ENCODE data around the gene CDC6.

The CDC6 gene, protein sequence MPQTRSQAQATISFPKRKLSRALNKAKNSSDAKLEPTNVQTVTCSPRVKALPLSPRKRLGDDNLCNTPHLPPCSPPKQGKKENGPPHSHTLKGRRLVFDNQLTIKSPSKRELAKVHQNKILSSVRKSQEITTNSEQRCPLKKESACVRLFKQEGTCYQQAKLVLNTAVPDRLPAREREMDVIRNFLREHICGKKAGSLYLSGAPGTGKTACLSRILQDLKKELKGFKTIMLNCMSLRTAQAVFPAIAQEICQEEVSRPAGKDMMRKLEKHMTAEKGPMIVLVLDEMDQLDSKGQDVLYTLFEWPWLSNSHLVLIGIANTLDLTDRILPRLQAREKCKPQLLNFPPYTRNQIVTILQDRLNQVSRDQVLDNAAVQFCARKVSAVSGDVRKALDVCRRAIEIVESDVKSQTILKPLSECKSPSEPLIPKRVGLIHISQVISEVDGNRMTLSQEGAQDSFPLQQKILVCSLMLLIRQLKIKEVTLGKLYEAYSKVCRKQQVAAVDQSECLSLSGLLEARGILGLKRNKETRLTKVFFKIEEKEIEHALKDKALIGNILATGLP
- 4.3 to 34.6 (median 13.0) reads per million in 17 experiments for total RNA-seq

DNA sequence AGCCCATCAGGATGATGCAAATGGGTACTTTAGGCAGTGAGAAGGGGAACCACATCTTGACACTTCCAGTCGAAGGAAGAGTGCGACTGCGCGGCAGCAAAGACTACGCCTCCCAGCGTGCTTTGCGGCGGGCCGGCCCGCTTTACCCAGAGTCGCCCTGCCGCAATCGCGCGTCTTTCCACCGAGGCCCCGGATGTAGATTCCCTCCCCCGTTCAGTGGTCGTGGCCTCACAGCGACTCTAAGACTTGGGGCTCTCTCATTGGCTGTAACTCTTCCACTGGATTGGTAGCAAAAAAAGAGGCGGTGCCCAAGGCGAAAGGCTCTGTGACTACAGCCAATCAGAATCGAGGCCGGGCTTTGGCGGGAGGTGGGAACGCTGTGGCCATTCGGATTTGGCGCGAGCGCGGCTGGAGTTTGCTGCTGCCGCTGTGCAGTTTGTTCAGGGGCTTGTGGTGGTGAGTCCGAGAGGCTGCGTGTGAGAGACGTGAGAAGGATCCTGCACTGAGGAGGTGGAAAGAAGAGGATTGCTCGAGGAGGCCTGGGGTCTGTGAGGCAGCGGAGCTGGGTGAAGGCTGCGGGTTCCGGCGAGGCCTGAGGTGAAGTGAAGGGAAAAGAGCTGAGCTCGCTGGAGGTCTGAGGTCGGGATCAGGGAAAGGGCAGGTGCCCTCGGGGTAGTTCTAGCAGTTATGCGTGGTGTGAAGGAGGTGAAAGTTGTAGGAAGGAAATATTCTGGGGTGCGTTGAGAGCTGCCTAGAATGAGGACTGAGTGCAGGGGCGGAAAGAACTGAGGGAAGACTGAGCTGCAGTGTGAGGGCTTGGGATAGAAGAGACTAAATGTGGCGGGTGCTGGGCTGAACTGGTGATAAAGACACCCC is at the start of gene CDC6:
CDC6 (plus strand) TSS at position 386 of the 876 bp plus-strand sequence. CDS start 1,542 bp downstream, outside the sequence.
- DNase-seq: peak; percentile 99 to 100 (median 99)

DNA sequence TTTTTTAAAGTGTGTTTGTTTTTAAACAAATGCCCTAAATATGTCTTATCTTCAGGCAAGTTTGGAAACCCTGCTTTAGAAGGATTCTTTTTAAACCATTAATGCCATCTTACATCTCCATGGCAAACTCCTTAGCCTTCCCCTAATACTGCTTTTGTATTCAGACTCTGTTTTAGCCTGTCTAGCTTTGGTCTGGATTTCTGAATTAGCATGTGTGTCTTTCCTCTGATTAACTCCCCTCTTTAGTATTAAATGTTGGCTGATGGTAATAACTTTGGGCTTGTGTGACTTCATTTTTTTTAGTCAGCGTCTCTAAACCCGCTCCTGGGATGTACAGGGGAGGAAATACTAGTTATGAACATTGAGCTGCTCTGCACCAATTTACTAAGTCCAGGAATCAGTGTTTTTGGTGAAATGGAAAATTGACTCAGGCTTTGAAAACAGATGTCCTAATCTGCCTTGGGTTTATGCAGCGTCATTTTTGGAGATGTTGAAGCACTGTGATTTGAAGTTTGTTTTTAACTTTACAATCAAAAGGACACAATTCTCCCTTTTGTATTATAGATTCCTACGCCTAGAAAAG is 46.3 kb upstream of the CDC6 start:
- DNase-seq: no peak

DNA sequence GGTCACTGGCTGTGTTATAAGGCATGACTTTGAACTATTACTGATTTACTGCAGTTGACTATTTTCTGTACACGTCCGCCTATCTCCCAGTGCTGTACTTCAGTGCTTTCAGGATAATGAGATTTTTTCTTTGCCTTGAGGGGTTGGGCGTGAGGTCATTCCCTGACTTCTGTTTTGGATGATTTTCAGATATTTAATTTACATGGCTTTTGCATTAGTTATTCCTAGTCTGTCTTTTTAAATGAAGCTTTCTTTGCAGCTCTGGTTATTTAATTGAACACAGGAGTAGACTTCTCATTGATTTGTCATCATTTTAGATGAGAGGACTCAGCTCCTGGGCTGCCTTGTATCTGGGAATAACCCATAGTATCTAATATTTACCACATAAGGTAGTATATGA is 44.9 kb upstream of the CDC6 start:
- no peak for DNase-seq

DNA sequence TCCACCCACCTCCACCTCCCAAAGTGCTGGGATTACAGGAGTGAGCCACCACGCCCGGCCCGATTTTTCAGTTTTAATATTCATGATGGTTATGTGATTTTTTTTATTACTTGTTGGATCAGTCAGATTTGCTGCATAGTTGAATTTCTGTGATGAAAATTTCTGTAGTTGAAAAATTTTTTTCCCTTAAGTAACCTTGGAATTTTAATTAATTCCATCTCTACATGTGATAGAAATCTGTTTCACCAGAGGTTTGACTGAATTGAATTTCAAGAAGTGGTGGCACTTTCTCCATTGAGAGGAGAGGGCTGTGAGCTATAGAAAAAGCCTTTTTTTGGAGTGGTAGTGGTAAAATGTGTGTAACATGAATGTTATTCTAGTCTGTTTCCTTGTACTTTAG is 43.9 kb upstream of the CDC6 start:
- no peak for DNase-seq

DNA sequence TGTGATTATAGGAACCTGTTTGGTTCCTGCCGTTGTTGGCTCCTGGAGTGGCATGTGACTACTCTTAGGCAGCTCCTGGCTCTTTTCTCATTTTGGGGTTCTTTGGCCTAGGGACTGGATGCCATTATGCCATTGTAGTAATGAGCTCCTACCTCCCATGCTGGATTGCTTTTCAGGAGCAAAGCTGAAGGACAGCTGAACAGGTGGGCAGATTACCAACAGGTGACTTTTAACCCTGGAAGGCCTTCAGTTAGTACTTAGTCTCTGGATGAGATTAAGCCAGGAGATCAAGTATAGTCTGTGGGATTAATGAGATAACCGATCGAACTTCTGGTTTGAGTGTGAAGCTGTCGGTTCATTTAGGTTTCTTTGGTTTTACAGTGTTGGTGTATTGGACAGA is 43.4 kb upstream of the CDC6 start:
- no peak for DNase-seq

DNA sequence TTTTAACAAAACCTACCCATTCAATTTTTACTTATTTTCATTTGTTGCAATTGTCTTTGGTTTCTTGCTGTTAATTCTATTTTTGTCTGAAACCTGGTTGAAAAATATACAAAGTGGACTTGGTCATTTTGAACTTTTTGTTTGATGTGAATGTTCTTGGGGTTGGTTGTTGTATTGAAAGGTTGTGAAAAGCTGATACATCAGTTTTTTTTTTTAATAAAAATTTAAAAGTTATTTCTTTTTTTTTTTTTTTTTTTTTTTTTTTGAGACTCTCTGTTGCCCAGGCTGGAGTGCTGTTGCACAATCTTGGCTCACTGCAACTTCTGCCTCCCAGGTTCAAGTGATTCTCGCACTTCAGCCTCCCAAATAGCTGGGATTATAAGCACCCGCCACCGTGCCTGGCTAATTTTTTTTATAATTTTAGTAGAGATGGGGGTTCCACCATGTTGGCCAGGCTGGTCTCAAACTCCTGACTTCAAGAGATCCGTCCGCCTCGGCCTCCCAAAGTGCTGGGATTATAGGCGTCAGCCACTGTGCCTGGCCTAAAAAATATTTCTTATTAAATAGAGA is 39.7 kb upstream of the CDC6 start:
- DNase-seq: peak; percentile 12 to 41 (median 26)

DNA sequence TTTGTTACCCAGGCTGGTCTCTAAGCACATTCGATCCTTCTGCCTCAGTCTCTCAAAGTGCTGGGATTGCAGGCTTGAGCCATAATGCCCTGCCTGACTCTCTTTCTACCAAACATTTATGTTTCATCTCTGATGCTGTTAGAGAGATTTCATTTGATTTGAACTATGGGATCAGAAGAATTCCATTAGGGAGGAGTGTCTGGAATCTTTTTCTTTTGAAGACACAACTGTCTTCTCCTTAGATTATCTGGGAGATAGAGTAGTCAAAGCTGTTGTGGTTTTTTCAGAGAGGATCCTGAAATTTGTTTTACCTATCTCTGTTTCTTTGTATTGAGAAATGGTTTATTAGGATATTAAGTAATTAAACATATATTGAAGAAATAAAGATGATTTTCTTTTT is 39.2 kb upstream of the CDC6 start:
- DNase-seq: no peak

DNA sequence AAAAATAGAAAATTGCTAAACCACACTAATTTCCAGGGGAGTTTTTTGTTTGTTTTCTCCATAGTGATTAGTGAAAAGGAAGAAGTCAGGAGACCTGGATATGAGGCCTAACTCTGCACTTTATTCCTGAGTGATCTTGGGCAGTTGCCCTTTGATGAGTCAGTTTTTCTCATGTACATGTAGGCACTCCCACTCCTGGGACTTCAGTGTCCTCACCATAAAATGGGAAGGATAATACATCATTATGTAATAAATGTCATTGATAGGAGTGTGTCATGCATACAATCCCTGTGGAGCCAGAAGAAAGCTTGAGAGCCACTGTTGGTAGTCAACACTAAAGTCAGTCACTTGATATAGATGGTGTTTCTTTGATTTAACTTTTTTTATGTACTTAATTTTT is 36.1 kb upstream of the CDC6 start:
- DNase-seq: peak; percentile 68 to 88 (median 74)

DNA sequence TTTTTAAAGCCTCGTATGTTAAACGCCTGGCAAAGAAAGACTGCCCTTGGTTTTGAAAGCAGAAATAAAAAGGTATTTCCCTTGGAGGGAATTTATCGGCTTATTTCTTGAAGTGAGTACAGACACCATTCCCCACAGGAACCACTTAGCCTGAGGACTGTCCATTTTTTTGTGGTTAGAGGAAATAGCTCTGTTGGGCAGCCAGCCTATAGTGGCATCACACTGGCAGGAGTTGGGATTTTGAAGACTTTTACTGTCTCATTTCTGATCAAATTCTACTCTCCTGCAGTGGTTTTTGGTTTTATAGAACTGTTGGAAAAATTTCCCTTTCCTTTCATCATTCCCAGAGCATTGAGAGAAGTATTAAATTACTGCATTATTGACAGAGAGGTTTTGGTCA is 34.1 kb upstream of the CDC6 start:
- no peak for DNase-seq

DNA sequence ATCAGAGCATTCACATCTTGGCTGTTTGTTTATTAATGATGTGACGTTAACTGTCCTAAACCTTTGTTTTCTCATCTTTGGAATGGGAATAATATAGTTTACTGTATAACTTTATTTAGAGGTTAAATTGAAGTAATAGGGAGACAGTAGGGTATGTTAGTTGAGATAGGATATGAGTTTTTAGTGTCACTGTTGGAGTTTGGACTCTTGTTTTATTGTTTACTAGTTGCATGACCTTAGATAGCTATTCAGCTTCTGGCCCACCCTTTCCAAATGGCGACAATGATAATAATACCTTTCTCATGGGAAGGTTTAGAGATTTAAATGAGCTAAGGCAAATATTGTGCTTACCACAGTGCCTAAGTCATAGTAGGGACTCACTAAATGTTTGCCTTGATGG is 28.2 kb upstream of the CDC6 start:
- DNase-seq: no peak

DNA sequence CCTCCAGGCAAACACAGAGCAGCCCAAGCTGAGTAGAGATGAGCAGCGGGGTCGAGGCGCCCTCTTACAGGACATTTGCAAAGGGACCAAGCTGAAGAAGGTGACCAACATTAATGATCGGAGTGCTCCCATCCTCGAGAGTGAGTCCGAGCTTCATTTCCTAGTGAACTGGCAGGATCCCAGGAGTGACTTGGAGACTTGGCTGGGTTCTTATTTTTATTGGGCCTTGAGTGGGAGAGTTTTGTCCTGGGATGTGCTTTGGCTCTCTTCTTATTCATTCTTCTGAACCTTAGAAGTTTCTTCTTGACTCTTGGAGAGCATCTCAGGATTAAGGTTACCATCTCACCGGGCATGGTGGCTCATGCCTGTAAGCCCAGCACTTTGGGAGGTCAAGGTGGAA is 27.2 kb upstream of the CDC6 start:
- DNase-seq: no peak

DNA sequence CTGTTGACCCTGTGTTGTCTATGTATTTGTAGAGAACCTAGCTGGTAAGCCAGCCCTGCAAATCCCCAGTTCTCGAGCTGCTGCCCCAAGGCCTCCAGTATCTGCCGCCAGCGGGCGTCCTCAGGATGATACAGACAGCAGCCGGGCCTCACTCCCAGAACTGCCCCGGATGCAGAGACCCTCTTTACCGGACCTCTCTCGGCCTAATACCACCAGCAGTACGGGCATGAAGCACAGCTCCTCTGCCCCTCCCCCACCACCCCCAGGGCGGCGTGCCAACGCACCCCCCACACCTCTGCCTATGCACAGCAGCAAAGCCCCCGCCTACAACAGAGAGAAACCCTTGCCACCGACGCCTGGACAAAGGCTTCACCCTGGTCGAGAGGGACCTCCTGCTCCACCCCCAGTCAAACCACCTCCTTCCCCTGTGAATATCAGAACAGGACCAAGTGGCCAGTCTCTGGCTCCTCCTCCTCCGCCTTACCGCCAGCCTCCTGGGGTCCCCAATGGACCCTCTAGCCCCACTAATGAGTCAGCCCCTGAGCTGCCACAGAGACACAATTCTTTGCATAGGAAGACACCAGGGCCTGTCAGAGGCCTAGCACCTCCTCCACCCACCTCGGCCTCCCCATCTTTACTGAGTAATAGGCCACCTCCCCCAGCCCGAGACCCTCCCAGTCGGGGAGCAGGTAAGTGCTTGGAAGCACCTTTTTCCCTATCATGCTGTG is 23.1 kb upstream of the CDC6 start:
- DNase-seq: no peak

DNA sequence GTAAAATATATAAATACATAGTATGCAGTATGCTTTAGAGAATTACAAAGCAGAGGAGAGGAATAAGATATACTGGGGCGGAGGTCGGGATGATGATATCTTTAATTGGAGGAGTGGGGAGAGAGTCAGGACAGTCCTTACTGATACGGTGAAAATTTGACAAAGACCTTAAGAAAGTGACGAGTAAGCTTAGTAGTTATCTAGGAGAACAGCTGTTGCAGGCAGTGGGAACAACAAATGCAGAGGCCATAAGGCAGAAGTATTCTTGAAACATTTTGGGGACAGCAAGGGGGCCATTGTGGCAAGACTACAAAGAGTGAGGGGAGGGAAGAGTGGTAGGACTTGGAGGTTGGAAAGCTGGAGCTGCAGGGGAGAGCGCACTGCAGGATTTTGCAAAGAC is 22.3 kb upstream of the CDC6 start:
- no peak for DNase-seq

DNA sequence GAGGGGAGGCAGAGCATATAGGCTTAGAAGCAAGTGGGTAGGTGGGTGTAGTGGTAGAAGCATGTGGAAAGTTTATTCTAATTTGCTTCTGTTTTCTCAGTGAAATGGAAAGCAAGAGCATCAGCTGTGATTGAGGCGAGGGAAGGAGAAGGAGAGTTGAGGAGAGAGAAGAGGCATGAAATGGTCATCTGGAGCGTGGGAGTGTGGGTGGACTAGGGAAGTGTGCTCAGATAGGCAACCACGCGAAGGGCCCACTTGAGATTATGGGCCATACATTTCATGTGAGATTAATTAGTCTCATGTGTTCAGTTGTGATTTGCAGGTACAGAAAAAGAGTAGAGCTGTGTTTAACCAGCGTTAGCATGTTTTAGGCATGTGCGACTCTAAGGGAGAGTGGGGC is 20.8 kb upstream of the CDC6 start:
- peak in 2 of 4 experiments; percentile 13 to 29 for DNase-seq

DNA sequence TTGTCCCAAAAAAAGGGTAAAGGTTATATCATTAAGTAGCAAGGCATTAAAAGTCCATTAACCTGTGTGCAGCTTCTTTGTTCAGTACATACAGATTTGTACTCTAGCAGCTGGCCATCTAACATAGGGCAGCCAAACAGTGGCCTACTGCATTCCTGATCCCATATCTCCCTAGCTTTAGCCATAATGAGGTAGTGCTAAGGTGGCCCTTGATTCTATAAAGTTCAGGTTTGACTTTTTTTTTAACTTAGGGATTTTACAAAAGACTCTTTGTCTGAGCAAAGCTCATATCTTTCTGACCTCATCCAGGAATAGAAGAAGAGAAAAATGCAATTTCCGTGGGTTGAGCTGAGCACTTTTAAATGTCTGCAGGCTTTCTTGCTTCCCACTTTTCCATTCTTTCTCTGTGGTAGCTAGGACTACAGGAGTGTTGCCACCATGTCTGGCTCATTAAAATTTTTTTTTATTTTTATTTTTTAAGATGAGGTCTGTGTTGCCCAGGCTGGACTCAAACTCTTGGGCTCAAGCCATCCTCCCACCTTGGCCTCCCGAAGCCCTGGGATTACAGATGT is 19.5 kb upstream of the CDC6 start:
- DNase-seq: no peak

DNA sequence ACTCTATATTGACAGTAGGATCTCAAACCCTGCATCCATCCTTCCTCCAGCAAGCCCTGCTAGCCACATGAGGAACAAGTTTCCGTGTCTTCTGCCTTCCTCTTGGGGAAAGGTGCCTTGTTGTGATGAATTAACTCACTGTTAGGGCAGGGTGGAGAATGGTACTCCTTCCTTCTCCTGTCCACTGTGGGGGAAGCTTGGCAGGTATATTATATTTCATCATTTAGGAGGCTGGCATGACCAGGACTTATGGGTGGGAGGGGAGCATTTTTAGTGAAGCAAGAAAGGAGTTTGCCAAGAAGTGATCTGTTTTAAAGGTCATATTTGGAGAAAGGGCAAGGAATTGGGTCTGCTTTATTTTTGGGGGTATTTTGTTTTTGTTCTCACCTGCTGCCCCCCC is 9.3 kb upstream of the CDC6 start:
- DNase-seq: no peak

DNA sequence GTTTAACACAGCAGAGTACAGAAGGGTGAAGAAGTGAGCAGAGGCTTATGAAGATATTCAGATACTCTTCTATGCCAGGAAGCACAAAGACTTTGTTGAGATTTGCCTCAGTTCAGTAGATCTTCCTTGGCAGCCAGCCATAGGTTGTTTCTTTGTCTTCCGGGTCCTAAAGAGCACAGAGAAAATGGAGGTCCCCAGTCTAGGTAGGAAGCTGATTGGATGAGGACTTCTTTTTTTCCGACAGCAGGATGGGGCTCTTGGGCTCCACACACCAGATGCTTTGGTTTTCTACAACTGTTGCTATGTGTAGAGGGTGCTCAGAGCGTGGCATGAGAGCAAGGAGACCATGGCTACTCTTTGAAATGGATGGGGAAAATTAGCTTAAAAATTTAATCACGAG is 8.3 kb upstream of the CDC6 start:
- DNase-seq: no peak

DNA sequence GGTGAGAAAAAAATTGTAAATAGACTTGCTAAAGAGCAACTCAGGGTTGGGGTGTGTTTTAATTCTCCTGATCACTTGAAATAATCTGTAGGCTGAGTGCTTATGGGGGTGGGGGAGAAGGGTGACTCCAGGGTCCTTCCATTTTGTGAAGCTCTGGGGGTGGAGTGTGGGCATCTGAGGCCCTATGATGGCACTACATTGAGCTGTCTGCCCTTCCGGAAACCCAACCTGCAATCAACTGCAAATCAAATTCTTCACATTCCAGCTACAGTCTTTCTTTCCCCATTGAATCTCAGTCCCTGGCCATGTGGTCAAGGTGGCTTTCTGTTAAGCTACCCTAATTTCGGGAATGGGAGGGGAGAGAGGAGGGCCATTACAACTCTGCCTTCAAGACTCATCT is 6.0 kb upstream of the CDC6 start:
- DNase-seq: no peak

DNA sequence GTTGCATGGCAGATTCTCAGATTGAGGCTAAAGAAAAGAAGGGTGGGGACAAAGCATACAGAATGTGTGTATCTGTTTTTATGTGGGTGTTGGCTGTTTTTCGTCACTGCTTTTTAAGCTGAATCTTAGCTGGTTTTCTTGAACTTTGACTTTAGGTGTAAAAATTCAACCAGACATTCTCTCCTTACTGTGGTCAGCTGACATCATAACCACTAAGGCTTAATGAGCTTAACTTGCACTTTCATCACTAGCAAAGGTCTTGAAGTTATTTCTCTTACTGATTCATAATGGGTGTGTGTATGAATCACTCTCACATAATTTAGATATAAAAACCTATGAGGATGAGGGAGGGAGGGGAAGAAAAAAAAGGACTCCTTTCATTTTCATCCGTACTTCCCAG is 4.0 kb upstream of the CDC6 start:
- peak in 2 of 4 experiments; percentile 40 to 63 for DNase-seq

DNA sequence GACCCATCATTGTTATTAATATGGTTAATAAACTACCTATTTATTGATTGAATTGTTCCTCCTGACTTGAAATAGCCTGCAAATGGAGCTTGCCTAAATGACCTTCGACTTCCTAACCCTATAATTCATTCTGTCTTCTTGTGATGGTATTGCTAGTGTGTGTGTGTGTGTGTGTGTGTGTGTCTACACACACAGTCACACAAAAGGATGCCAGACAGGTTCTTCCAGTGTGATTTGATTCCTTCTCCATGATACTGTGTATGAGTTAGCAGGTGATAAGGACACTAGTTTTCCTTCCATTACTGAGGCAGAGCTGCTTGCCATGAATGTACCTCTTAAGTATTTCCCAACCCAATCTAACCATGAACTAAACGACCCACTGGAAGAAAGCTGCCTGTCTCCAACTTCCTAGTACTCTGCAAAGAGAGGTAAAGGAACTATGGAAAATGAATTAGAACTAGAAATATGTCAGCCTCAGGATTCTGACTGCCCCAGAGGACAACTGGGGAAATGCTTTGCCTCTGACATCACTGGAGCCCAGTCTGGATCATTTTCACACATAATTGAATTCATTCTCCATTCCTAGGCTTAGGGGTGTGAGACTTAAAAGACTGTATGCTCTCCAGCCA is 3.5 kb upstream of the CDC6 start:
- DNase-seq: no peak

DNA sequence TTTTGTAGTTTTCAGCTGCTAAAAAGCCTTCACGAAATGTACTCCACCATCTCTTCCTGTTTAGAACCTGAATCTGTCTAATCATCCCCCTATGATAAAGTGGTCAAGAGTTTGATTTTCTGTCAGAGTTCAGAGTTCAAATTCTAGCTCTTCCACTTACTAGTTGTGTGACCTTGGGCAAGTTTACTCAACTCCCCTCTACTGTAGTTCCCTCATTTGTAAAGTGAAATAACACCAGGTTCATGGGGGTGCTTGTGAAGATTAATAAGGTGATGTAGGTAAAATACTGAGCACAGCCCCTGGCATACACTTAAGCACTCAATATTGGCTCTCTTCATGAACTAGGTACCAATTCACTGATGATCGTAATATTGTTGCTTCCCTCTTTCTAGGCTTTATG is 1.2 kb upstream of the CDC6 start:
- no peak for DNase-seq
